Measurements from ENCODE around the gene BCAS3.
"Not testable (repeated sequence)": the region's sequence is repeated elsewhere in the genome, so short reads cannot be mapped to it uniquely, and the experiment has no call there.

BCAS3 gene

DNA sequence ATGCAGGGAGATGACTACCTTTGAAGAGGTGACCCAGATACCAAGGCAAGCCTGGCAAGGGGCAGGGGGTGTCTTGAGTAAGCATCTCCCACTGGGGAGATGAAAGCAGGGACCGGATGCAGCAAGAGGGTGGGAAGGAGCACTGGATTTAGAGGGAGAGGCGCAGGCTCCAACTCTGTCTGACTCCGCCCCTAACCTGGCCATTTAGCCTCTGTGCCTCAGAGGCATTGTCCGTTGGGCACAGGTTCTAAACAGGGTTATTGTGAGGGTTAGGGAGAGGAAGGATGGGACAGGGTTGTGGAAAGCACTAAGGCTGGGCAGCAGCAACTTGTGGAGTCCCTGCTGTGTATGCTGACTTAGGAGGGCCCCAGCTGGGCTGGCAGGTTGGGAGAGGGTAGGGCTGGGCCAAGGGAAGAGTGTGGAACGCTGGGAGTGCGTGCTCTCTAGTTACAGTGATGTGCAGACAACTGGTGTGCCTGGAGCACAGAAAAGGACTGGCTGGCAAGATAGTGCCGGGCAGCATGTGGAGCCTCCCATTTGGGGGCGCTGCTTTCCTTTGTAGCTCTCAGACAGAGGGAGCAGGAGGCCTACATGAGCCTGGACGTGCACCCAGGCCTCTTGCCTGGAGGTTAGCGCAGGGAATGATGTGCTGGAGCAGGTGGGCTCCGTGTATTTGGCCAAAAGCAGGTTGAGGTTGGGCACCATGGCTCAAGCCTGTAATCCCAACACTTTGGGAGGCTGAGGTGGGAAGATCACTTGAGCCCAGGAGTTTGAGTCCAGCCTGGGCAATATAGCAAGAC lies 748.2 kb downstream of the BCAS3 start:
- DNase-seq (ENCODE audit: low spot score), result no peak

- no peak for DNase-seq (ENCODE audit: low spot score)
These were observed 749.0 kb downstream of the BCAS3 start for GRCh38 chr17:61426482-61427304.

- no peak for DNase-seq (ENCODE audit: low spot score)
These were observed 749.9 kb downstream of the BCAS3 start for GRCh38 chr17:61427567-61427966.

DNA sequence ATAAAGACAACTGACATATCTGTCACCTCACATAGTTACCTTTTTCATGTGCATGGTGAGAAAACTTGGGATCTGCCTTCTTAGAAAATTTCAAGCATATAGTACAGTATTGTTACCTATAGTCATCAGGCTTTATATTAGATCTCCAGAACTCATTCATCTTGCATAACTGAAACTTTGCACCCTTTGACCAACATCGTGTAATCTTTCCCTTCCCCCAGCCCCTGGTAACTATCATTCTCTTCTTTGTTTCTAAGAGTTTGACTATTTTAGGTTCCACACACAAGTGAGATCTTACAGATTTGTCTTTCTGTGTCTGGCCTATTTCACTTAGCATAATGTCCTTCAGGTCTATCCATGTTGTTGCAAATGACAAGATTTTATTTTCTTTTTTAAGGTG lies 751.6 kb downstream of the BCAS3 start:
- no peak for DNase-seq (ENCODE audit: low spot score)

GRCh38 chr17:61429831-61430230 lies 752.2 kb downstream of the BCAS3 start:
- not testable (repeated sequence) for DNase-seq (ENCODE audit: low spot score)

DNA sequence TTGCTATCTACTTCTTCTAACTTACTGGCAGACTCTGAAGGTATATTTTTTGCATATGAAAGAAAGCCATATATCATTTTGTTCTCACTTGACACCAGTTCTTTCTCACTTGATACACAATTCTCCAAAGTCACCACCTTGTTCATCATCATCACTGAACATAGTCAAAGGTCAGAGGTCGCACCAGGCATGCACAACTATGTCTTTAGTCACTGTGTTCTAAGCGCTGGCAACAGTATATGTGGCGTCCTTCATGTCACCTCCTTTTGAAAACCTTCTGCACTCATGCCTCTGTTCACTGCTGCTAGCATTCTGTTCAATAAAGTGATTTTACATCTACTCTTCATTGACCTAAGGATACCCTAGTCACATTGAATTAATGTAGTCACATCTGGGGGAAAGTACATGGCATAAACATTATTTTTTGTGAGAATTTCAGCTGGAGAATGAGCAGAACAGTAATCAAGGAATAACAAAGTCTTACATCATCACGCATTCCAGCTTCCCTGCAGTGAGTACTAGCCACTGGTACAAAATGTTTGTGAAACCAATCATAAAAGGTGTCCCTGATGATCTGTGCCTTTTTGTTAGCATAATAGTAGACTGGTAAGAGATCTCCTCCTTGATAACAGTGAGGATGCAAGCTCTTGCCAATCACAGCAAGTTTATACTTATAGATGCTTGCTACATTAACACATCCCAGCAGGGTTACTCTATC lies 754.1 kb downstream of the BCAS3 start:
- no peak for DNase-seq (ENCODE audit: low spot score)

DNA sequence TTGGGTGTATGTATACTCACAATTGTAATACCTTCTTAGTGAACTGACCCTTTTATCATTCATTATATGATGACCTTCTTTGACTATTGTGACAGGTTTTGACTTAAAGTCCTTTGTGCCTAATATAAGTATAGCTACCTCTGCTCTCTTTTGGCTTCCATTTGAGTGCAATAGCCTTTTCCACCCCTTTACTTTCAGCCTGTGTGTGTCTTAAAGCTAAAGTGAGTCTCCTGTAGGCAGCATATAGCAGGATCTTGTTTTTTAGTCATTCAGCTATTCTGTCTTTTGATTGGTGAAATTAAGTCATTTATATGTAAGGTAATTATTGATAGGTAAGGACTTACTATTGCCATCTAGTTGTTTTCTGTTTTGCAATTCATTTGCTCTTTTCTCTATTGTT lies 758.6 kb downstream of the BCAS3 start:
- no peak for DNase-seq (ENCODE audit: low spot score)

DNA sequence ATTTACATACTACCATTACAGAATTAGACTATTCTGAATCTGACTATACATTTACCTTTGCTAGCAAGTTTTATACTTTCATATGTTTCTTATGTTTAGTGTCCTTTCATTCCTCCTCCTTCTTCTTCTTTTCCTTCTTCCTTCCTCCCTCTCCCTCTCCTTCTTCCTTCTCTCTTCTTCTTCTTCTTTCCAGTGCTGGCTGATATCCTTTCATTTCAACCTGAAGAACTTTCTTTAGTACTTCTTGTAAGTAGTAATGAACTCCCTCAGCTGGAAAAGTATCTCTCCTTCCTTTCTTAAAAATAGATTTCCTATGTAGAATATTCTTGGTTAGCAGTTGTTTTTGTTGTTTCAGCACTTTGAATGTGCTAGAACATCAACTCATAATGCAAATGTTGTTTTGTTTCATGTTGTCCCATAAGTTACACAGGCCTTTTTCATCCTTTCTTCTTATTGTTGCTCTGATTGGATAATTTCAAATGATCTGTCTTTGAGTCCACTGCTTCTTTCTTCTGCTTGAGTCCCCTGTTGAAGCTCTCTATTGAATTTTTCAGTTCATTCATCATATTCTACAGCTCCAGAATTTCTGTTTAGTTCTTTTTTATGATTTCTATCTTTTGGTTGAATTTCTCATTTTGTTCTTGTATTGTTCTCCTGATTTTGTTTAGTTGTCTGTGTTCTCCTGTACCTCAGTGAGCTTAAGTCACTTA lies 759.5 kb downstream of the BCAS3 start:
- no peak for DNase-seq (ENCODE audit: low spot score)

- DNase-seq (ENCODE audit: low spot score), result no peak
These were observed 763.0 kb downstream of the BCAS3 start for GRCh38 chr17:61440697-61441096.

- not testable (repeated sequence) for DNase-seq (ENCODE audit: low spot score)
These were observed 763.9 kb downstream of the BCAS3 start for GRCh38 chr17:61441507-61441906.

DNA sequence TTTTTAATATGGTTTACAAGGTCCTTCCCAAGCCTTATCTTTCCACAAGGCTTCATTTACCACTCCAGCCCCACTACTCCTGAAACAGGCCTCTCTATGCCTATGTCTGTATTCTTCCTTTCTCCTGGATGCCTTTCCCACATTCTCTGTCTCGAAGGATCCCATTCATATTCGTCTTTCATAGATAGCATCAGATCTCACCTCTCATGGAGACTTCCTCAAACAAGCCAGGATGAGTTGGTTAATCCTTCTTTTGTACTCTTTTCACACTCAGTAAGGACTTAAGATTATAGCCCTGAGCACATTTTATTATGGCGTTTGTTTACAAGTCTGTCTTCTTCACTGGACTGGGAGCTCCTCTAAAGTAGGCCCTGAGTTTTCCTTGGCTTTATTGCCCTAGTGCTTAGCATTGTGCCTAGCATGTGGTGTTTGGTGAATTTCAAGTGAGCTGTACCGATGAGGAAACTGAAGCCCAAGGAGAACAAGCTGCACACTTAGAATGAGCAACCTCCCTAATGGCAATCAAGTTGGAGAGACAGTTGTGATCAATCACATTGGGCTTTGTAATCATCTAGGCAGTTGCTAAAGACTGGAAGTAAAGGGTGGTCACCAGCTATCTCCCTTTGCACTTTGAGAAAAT lies 764.6 kb downstream of the BCAS3 start:
- DNase-seq (ENCODE audit: low spot score), result no peak
